Measurements from ENCODE around the gene COPB2. TPM values are rescaled to one million over a fixed set of nuclear protein-coding genes. Genes with fewer than 3 reads are reported as not detected.

Gene COPB2
- total and polyA plus RNA-seq, 2 donors: 46.1 to 104 TPM

- Histone ChIP-seq H3K36me3 (ENCODE audit: control insufficient read depth in 2 of 2, insufficient read depth in 2 of 2, low read length in 1 of 2) (no peaks in the 10 kb centered on the region), H3K9me3 (ENCODE audit: control insufficient read depth in 2 of 2, insufficient read depth in 1 of 2, low read length in 1 of 2) (no peaks in the 10 kb centered on the region), H3K4me3 (ENCODE audit: low read length in 2 of 2) (no peak overlapping the region), H3K27ac (ENCODE audit: low read depth in 1 of 2, low read length in 1 of 2) (no peak overlapping the region), H3K27me3 (ENCODE audit: control insufficient read depth in 2 of 2, insufficient read depth in 1 of 2, low read length in 1 of 2) (peaks cover 0 to 13% of the 10 kb centered on the region in 2 donors), H3K4me1 (ENCODE audit: control insufficient read depth in 2 of 2, insufficient read depth in 2 of 2, low read length in 2 of 2) (peaks cover 0 to 21% of the 10 kb centered on the region in 2 donors)
- DNase-seq (ENCODE audit: low read depth in 6 of 9, low spot score in 9 of 9): no peak
- 98% methylated on average over 5 of the region's 5 CpGs for WGBS
These were observed 62.2 kb downstream of the COPB2 start for GRCh38 chr3:139327231-139327630.

GRCh38 chr3:139326707-139327106, 62.7 kb downstream of the COPB2 start:
- WGBS: 70% methylated on average over 4 of the region's 4 CpGs

DNA sequence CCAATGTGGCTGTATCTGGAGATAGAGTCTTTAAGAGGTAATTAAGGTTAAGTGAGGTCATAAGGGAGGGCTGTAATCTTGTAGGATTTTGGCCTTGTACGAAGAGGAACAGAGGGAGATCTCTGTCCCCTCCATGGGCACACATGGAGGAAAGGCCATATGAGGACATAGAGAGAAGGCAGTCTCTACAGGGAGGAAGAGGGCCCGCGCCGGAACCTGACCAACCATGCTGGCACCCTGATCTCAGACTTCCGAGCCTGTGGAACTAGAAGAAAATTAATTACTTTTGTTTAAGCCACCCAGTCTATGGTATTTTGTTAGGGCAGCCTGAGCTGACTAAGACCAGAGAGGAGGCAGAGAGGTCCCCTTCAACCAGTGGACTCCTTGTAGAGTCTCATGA, 63.3 kb downstream of the COPB2 start:
- H3K9me3 ChIP-seq (ENCODE audit: control insufficient read depth in 2 of 2, insufficient read depth in 1 of 2, low read length in 1 of 2): no peaks in the 10 kb centered on the region
- no peak overlapping the region for H3K27ac ChIP-seq (ENCODE audit: low read depth in 1 of 2, low read length in 1 of 2)
- peaks cover 0 to 21% of the 10 kb centered on the region in 2 donors for H3K4me1 ChIP-seq (ENCODE audit: control insufficient read depth in 2 of 2, insufficient read depth in 2 of 2, low read length in 2 of 2)
- peaks cover 0 to 11% of the 10 kb centered on the region in 2 donors for H3K27me3 ChIP-seq (ENCODE audit: control insufficient read depth in 2 of 2, insufficient read depth in 1 of 2, low read length in 1 of 2)
- DNase-seq (ENCODE audit: low read depth in 6 of 9, low spot score in 9 of 9): no peak
- WGBS: 96% methylated on average over 5 of the region's 5 CpGs
- H3K36me3 ChIP-seq (ENCODE audit: control insufficient read depth in 2 of 2, insufficient read depth in 2 of 2, low read length in 1 of 2): no peaks in the 10 kb centered on the region
- no peak overlapping the region for H3K4me3 ChIP-seq (ENCODE audit: low read length in 2 of 2)

More at GRCh38 chr3:139326707-139327106, 62.7 kb downstream of the COPB2 start:
- Histone ChIP-seq H3K27ac (ENCODE audit: low read depth in 1 of 2, low read length in 1 of 2) (no peak overlapping the region), H3K36me3 (ENCODE audit: control insufficient read depth in 2 of 2, insufficient read depth in 2 of 2, low read length in 1 of 2) (no peaks in the 10 kb centered on the region), H3K27me3 (ENCODE audit: control insufficient read depth in 2 of 2, insufficient read depth in 1 of 2, low read length in 1 of 2) (peaks cover 0 to 11% of the 10 kb centered on the region in 2 donors), H3K4me1 (ENCODE audit: control insufficient read depth in 2 of 2, insufficient read depth in 2 of 2, low read length in 2 of 2) (peaks cover 0 to 21% of the 10 kb centered on the region in 2 donors), H3K9me3 (ENCODE audit: control insufficient read depth in 2 of 2, insufficient read depth in 1 of 2, low read length in 1 of 2) (no peaks in the 10 kb centered on the region), H3K4me3 (ENCODE audit: low read length in 2 of 2) (no peak overlapping the region)
- peak in 1 of 9 donors; percentile 31 for DNase-seq (ENCODE audit: low read depth in 6 of 9, low spot score in 9 of 9)

GRCh38 chr3:139325551-139325950, 63.9 kb downstream of the COPB2 start:
- H3K9me3 ChIP-seq (ENCODE audit: control insufficient read depth in 2 of 2, insufficient read depth in 1 of 2, low read length in 1 of 2): no peaks in the 10 kb centered on the region
- 97% methylated on average over 3 of the region's 3 CpGs for WGBS
- no peak for DNase-seq (ENCODE audit: low read depth in 6 of 9, low spot score in 9 of 9)

DNA sequence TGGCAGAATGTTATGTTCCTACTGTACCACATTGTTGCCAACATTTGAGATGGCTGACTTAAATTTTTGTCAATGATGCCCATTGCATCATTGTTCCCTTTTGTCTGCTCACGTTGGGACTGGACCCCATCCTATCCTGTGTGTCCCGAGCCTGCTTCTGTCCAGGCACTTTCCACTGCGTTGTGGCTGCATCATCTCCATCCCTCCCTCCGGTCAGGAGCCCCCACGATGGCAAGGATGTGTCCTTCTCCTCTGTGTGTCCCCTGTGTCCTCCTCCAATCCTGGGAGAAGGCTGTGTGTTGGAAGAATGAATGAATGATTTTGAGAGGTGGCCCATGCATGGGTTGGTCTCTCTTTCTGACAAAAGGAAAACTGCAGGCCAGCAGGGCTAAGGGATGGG, 65.0 kb downstream of the COPB2 start:
- no peaks in the 10 kb centered on the region for H3K9me3 ChIP-seq (ENCODE audit: control insufficient read depth in 2 of 2, insufficient read depth in 1 of 2, low read length in 1 of 2)
- H3K4me1 ChIP-seq (ENCODE audit: control insufficient read depth in 2 of 2, insufficient read depth in 2 of 2, low read length in 2 of 2): peaks cover 0 to 21% of the 10 kb centered on the region in 2 donors
- no peak overlapping the region for H3K27ac ChIP-seq (ENCODE audit: low read depth in 1 of 2, low read length in 1 of 2)
- no peaks in the 10 kb centered on the region for H3K36me3 ChIP-seq (ENCODE audit: control insufficient read depth in 2 of 2, insufficient read depth in 2 of 2, low read length in 1 of 2)
- WGBS: 80% methylated on average over 5 of the region's 5 CpGs
- no peaks in the 10 kb centered on the region for H3K27me3 ChIP-seq (ENCODE audit: control insufficient read depth in 2 of 2, insufficient read depth in 1 of 2, low read length in 1 of 2)
- no peak for DNase-seq (ENCODE audit: low read depth in 6 of 9, low spot score in 9 of 9)
- H3K4me3 ChIP-seq (ENCODE audit: low read length in 2 of 2): no peak overlapping the region

More at GRCh38 chr3:139325551-139325950, 63.9 kb downstream of the COPB2 start:
- no peaks in the 10 kb centered on the region for H3K36me3 ChIP-seq (ENCODE audit: control insufficient read depth in 2 of 2, insufficient read depth in 2 of 2, low read length in 1 of 2)
- no peak overlapping the region for H3K27ac ChIP-seq (ENCODE audit: low read depth in 1 of 2, low read length in 1 of 2)
- no peak overlapping the region for H3K4me3 ChIP-seq (ENCODE audit: low read length in 2 of 2)
- H3K4me1 ChIP-seq (ENCODE audit: control insufficient read depth in 2 of 2, insufficient read depth in 2 of 2, low read length in 2 of 2): peaks cover 0 to 21% of the 10 kb centered on the region in 2 donors
- H3K27me3 ChIP-seq (ENCODE audit: control insufficient read depth in 2 of 2, insufficient read depth in 1 of 2, low read length in 1 of 2): peaks cover 0 to 7% of the 10 kb centered on the region in 2 donors

DNA sequence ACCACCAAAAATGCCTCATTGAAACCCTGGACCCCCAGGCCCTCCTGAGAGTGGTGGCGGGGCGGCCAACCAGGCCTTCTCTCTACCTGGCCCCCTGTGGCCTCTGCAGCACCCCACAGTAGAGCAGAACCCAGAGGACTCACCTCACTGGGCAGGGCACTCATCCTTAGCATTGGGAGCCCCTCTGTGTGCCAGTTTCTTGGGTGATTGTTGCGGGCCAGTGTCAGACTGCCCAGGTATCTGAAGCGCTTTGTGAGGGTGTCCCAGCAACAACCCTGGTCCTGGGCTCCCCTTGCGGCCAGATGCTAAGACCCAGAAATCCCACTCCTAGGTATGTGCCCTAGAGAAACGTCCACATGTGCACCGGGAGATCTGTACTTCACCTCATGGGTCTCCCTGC, 66.3 kb downstream of the COPB2 start:
- H3K4me1 ChIP-seq (ENCODE audit: control insufficient read depth in 2 of 2, insufficient read depth in 2 of 2, low read length in 2 of 2): peaks cover 0 to 14% of the 10 kb centered on the region in 2 donors
- WGBS: 97% methylated on average over 7 of the region's 7 CpGs
- H3K27ac ChIP-seq (ENCODE audit: low read depth in 1 of 2, low read length in 1 of 2): no peak overlapping the region
- H3K36me3 ChIP-seq (ENCODE audit: control insufficient read depth in 2 of 2, insufficient read depth in 2 of 2, low read length in 1 of 2): no peaks in the 10 kb centered on the region
- H3K4me3 ChIP-seq (ENCODE audit: low read length in 2 of 2): no peak overlapping the region
- H3K27me3 ChIP-seq (ENCODE audit: control insufficient read depth in 2 of 2, insufficient read depth in 1 of 2, low read length in 1 of 2): no peaks in the 10 kb centered on the region
- H3K9me3 ChIP-seq (ENCODE audit: control insufficient read depth in 2 of 2, insufficient read depth in 1 of 2, low read length in 1 of 2): no peaks in the 10 kb centered on the region
- DNase-seq (ENCODE audit: low read depth in 6 of 9, low spot score in 9 of 9): no peak

DNA sequence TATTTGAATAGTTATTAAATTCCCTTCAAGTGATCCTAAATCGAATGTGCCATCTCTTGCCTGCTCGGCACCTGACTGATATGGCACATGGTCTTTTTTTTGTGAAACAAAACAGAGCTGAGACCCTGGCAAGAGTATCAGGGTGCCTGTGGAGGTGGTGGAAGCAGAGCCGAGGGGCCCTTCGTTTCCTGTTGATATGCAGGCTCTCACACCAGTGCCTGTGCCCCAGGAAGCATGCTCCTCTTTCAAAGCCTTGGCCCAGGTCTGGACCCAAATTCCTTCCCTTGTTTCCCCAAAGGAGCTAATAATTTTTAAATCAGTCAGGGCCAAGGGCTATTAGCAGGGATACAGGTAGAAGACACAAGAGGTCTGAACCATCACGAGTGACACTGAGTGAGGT, 67.1 kb downstream of the COPB2 start:
- Histone ChIP-seq H3K27me3 (ENCODE audit: control insufficient read depth in 2 of 2, insufficient read depth in 1 of 2, low read length in 1 of 2) (no peaks in the 10 kb centered on the region), H3K27ac (ENCODE audit: low read depth in 1 of 2, low read length in 1 of 2) (no peak overlapping the region), H3K4me1 (ENCODE audit: control insufficient read depth in 2 of 2, insufficient read depth in 2 of 2, low read length in 2 of 2) (peaks cover 0 to 7% of the 10 kb centered on the region in 2 donors), H3K4me3 (ENCODE audit: low read length in 2 of 2) (no peak overlapping the region), H3K9me3 (ENCODE audit: control insufficient read depth in 2 of 2, insufficient read depth in 1 of 2, low read length in 1 of 2) (no peaks in the 10 kb centered on the region), H3K36me3 (ENCODE audit: control insufficient read depth in 2 of 2, insufficient read depth in 2 of 2, low read length in 1 of 2) (no peaks in the 10 kb centered on the region)
- DNase-seq (ENCODE audit: low read depth in 6 of 9, low spot score in 9 of 9): no peak
- 73% methylated on average over 5 of the region's 5 CpGs for WGBS

DNA sequence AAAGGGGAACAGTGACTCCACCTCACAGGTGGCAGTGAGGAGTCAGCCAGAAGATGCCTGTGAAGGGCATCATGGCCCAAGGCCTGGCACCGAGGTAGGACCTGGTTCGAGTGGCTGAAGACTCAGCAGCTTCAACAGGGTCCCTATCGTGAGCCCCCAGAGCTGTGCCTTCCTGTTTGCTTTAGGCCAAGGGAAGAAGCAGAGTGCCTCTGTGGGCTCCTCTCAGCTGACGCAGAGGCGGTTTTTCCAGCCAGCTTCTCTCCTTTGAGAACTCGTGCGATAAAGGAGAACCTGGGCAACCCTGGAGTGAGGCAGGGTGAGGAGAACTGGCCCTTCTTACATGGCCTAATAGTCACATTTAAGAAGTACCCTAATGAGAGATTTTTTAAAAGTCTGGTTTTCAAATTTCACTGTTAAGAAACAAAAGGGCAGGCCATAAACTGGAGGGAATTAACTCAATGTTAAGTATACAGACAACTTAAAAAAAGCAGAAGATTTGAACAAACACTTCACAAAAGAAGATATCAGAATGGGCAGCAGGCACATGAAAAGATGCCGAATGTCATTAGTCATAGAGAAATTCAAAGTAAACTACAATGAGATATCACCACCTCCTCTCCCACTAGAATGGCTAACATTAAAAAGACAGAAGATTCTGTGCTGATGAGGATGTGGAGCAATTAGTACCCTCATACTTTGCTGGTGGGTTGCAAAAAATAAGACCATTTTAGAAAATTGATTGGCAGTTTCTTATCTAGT, 68.7 kb downstream of the COPB2 start:
- Histone ChIP-seq H3K36me3 (ENCODE audit: control insufficient read depth in 2 of 2, insufficient read depth in 2 of 2, low read length in 1 of 2) (no peaks in the 10 kb centered on the region), H3K27me3 (ENCODE audit: control insufficient read depth in 2 of 2, insufficient read depth in 1 of 2, low read length in 1 of 2) (no peaks in the 10 kb centered on the region), H3K4me1 (ENCODE audit: control insufficient read depth in 2 of 2, insufficient read depth in 2 of 2, low read length in 2 of 2) (no peaks in the 10 kb centered on the region), H3K9me3 (ENCODE audit: control insufficient read depth in 2 of 2, insufficient read depth in 1 of 2, low read length in 1 of 2) (no peaks in the 10 kb centered on the region), H3K4me3 (ENCODE audit: low read length in 2 of 2) (no peak overlapping the region), H3K27ac (ENCODE audit: low read depth in 1 of 2, low read length in 1 of 2) (no peak overlapping the region)
- 92% methylated on average over 8 of the region's 8 CpGs for WGBS
- DNase-seq (ENCODE audit: low read depth in 6 of 9, low spot score in 9 of 9): no peak

DNA sequence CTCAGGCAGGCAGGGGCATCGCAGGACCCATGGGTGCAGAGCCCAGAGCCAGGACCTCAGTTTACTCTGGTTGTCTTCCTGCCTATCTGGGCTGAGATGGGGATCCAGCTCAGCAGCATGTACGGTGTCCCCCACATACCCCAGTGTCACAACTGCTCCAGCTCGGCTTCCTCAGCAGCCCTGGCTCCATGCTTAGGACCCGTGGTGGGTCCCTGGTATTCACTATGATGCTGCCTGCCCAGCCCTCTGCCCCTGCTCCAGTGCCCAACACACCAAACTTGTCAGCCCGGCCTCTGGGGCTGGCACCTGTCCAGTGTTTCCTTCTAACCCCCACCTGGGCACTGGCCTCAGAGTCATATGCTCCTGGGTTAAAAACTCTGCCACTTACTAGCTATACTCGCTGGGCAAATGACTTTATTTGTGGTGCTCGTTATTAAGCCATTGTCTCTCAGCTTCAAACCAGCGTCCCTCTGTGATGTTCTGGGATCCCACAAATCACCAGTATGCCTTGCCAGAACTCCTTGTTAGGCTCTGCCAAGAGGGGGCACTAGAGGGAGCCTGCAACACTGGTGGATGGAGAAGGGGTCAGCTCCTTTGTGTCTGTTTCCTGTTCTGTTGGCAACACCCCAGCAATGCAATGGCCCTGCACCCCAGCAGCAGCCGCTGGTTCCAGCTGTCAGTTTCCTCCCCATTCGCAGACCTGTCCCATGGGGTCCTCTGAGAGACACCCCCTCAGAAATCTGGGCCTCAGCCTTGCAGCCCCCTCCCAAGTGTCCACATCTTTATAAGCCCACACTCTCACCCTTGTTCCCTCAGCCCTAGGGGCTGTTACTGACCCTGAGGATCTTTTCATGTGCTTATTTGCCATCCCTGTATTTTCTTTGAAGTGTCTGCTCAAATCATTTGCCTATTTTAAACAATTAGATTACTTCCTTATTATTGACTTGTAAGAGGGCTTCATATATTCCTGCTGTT, 69.7 kb downstream of the COPB2 start:
- Histone ChIP-seq H3K27ac (ENCODE audit: low read depth in 1 of 2, low read length in 1 of 2) (no peak overlapping the region), H3K9me3 (ENCODE audit: control insufficient read depth in 2 of 2, insufficient read depth in 1 of 2, low read length in 1 of 2) (no peaks in the 10 kb centered on the region), H3K27me3 (ENCODE audit: control insufficient read depth in 2 of 2, insufficient read depth in 1 of 2, low read length in 1 of 2) (no peaks in the 10 kb centered on the region), H3K36me3 (ENCODE audit: control insufficient read depth in 2 of 2, insufficient read depth in 2 of 2, low read length in 1 of 2) (no peaks in the 10 kb centered on the region), H3K4me3 (ENCODE audit: low read length in 2 of 2) (no peak overlapping the region), H3K4me1 (ENCODE audit: control insufficient read depth in 2 of 2, insufficient read depth in 2 of 2, low read length in 2 of 2) (no peaks in the 10 kb centered on the region)
- peak in 1 of 9 donors; percentile 7 for DNase-seq (ENCODE audit: low read depth in 6 of 9, low spot score in 9 of 9)
- 87% methylated on average over 10 of the region's 10 CpGs for WGBS

Measured in thymus (tissue), 11 donors.